ENCODE data around the gene GTF3A. TPM values are rescaled to one million over a fixed set of nuclear protein-coding genes. Genes with fewer than 3 reads are reported as not detected.

Gene GTF3A
- total RNA-seq, 1 donor, result 111 TPM

GRCh38 chr13:27411341-27411740, 13.1 kb upstream of the GTF3A start:
- H3K9me3 ChIP-seq (ENCODE audit: low read depth, low read length), result no peaks in the 10 kb centered on the region
- peaks cover 37% of the 10 kb centered on the region for H3K27me3 ChIP-seq (ENCODE audit: insufficient read depth, low read length)
- no peak overlapping the region for H3K27ac ChIP-seq (ENCODE audit: low read depth, low read length)
- H3K79me2 ChIP-seq (ENCODE audit: insufficient read depth, low read length), result no peaks in the 10 kb centered on the region
- no peak overlapping the region for H3K4me3 ChIP-seq (ENCODE audit: insufficient read depth, low read length)
- no peak overlapping the region for H2AFZ ChIP-seq (ENCODE audit: low read length)
- no peak for TF ChIP-seq CTCF (IDR thresholded peaks at IDR 0.05; ENCODE audit: extremely low read depth, low read depth, low read length)
- no peak for DNase-seq (ENCODE audit: insufficient read length, low spot score, missing footprints)
- no peaks in the 10 kb centered on the region for H3K36me3 ChIP-seq (ENCODE audit: insufficient read depth, low read length)
- no peaks in the 10 kb centered on the region for H4K20me1 ChIP-seq (ENCODE audit: insufficient read depth, low read length)
- H3K4me2 ChIP-seq (ENCODE audit: insufficient read depth, low read length), result no peak overlapping the region
- H3K4me1 ChIP-seq (ENCODE audit: insufficient read depth, low read length), result no peaks in the 10 kb centered on the region

- H3K27me3 ChIP-seq (ENCODE audit: insufficient read depth, low read length), result peaks cover 33% of the 10 kb centered on the region
- no peaks in the 10 kb centered on the region for H4K20me1 ChIP-seq (ENCODE audit: insufficient read depth, low read length)
- H3K36me3 ChIP-seq (ENCODE audit: insufficient read depth, low read length), result no peaks in the 10 kb centered on the region
- H3K27ac ChIP-seq (ENCODE audit: low read depth, low read length), result no peak overlapping the region
- no peak overlapping the region for H3K4me3 ChIP-seq (ENCODE audit: insufficient read depth, low read length)
- no peak for DNase-seq (ENCODE audit: insufficient read length, low spot score, missing footprints)
- no peaks in the 10 kb centered on the region for H3K9me3 ChIP-seq (ENCODE audit: low read depth, low read length)
- H3K4me1 ChIP-seq (ENCODE audit: insufficient read depth, low read length), result no peaks in the 10 kb centered on the region
- TF ChIP-seq CTCF (IDR thresholded peaks at IDR 0.05; ENCODE audit: extremely low read depth, low read depth, low read length), result no peak
- no peak overlapping the region for H3K4me2 ChIP-seq (ENCODE audit: insufficient read depth, low read length)
- no peaks in the 10 kb centered on the region for H3K79me2 ChIP-seq (ENCODE audit: insufficient read depth, low read length)
- H2AFZ ChIP-seq (ENCODE audit: low read length), result no peak overlapping the region
Measured at GRCh38 chr13:27415116-27415515, 9.3 kb upstream of the GTF3A start.

DNA sequence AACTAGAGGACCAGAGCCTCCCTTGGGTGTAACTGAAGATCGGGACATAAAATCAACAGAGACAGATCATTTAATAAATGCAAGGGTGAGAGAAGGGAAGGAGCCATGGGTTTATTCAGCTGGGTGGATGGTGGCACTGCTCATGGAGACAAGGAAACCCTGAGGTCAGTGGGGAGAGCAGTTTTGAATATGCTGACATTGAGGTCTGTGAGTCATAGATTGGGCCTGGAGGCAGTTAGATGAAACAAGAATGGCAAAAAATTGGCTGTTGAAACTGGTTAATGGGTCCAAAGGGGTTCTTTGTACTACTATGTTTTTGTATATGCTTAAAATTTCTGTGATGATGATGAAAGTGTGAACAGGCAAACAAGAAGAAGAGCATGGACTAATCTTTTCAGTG, 5.1 kb upstream of the GTF3A start:
- Histone ChIP-seq H2AFZ (ENCODE audit: low read length) (no peak overlapping the region), H3K4me1 (ENCODE audit: insufficient read depth, low read length) (peaks cover 5% of the 10 kb centered on the region), H3K27me3 (ENCODE audit: insufficient read depth, low read length) (peaks cover 20% of the 10 kb centered on the region), H3K9me3 (ENCODE audit: low read depth, low read length) (no peaks in the 10 kb centered on the region), H3K36me3 (ENCODE audit: insufficient read depth, low read length) (no peaks in the 10 kb centered on the region), H4K20me1 (ENCODE audit: insufficient read depth, low read length) (no peaks in the 10 kb centered on the region), H3K4me3 (ENCODE audit: insufficient read depth, low read length) (no peak overlapping the region), H3K79me2 (ENCODE audit: insufficient read depth, low read length) (no peaks in the 10 kb centered on the region), H3K27ac (ENCODE audit: low read depth, low read length) (no peak overlapping the region), H3K4me2 (ENCODE audit: insufficient read depth, low read length) (no peak overlapping the region)
- no peak for TF ChIP-seq CTCF (IDR thresholded peaks at IDR 0.05; ENCODE audit: extremely low read depth, low read depth, low read length)
- DNase-seq (ENCODE audit: insufficient read length, low spot score, missing footprints), result no peak

- Histone ChIP-seq H4K20me1 (ENCODE audit: insufficient read depth, low read length) (peaks cover 1% of the 10 kb centered on the region), H2AFZ (ENCODE audit: low read length) (no peak overlapping the region), H3K27me3 (ENCODE audit: insufficient read depth, low read length) (peaks cover 8% of the 10 kb centered on the region), H3K4me3 (ENCODE audit: insufficient read depth, low read length) (no peak overlapping the region), H3K79me2 (ENCODE audit: insufficient read depth, low read length) (peaks cover 18% of the 10 kb centered on the region), H3K9me3 (ENCODE audit: low read depth, low read length) (no peaks in the 10 kb centered on the region), H3K4me2 (ENCODE audit: insufficient read depth, low read length) (no peak overlapping the region), H3K27ac (ENCODE audit: low read depth, low read length) (no peak overlapping the region), H3K4me1 (ENCODE audit: insufficient read depth, low read length) (peaks cover 20% of the 10 kb centered on the region), H3K36me3 (ENCODE audit: insufficient read depth, low read length) (no peaks in the 10 kb centered on the region)
- DNase-seq (ENCODE audit: insufficient read length, low spot score, missing footprints), result no peak
- no peak for TF ChIP-seq CTCF (IDR thresholded peaks at IDR 0.05; ENCODE audit: extremely low read depth, low read depth, low read length)
Measured at GRCh38 chr13:27421101-27421871, 3.1 kb upstream of the GTF3A start.

All from osteoblast (primary cell).